GM12874 (cell line): Measurements from ENCODE around the gene CALML6.

Experiments used
- CTCF ChIP-seq: IDR thresholded peaks from 2 replicates; pipeline ENCODE4 v1.5.1; 2011; ENCODE audit warnings: low read depth, mild to moderate bottlenecking, control low read depth, low read length, moderate library complexity; ENCODE audit not compliant: insufficient read depth

CALML6 gene

DNA sequence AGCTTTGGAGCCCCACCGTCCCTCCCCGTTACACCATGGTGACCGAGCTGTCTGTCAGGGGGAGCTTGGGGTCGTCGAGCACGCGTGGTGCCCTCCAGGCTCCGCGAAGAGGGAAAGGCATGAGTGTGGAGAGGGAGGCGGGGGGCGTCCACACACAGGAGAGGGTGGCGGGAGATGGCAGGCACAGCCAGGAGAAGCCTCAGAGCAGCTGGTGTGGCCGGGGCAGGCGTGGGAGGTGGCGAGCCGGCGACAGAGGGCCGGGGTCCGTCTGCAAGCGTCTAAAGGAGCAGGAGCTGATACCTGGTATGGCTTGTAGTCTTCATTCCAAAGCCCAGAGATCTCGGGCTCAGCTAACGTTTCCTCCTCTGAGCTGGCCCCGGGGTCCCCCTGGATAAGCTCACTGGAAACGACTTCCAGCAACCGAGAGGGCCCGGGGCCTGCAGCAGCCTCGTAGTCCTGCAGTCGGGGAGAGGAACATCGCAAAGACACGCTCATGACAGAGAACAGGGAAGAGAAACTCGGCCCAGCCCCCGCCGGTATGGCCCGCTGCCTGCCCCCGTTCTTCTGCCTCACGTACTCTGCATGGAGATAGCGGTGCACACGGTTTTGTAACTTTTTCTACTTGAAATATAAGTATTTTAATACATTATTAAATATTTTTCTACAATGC is 51.1 kb downstream of the CALML6 start:
- TF ChIP-seq CTCF: no peak
